Endothelial cell (in vitro differentiated cells): ENCODE measurements around the gene FOXJ3. TPM values are rescaled to one million over a fixed set of nuclear protein-coding genes. Genes with fewer than 3 reads are reported as not detected.

Source experiments
- DNase-seq: peaks from one replicate; pipeline ENCODE4 v3.0.0; 2021; ENCODE audit warnings: low spot score
- H3K27ac Mint-ChIP-seq: one replicate; pipeline ENCODE4 v1.8.0; 2021; ENCODE audit warnings: mixed read lengths, inconsistent platforms; ENCODE audit not compliant: unreplicated experiment
- H3K27me3 Mint-ChIP-seq: one replicate; pipeline ENCODE4 v1.8.0; 2021; ENCODE audit warnings: mild to moderate bottlenecking, moderate library complexity, mixed read lengths, inconsistent platforms; ENCODE audit not compliant: unreplicated experiment
- H3K36me3 Mint-ChIP-seq: one replicate; pipeline ENCODE4 v1.8.0; 2021; ENCODE audit warnings: mild to moderate bottlenecking, low read depth, mixed read lengths, inconsistent platforms; ENCODE audit not compliant: unreplicated experiment
- H3K4me1 Mint-ChIP-seq: one replicate; pipeline ENCODE4 v1.8.0; 2021; ENCODE audit warnings: mild to moderate bottlenecking, mixed read lengths, inconsistent platforms; ENCODE audit not compliant: unreplicated experiment
- H3K4me3 Mint-ChIP-seq: one replicate; pipeline ENCODE4 v1.8.0; 2021; ENCODE audit warnings: mild to moderate bottlenecking, mixed read lengths, inconsistent platforms; ENCODE audit not compliant: unreplicated experiment
- H3K9me3 Mint-ChIP-seq: one replicate; pipeline ENCODE4 v1.8.0; 2021; ENCODE audit warnings: mixed read lengths, inconsistent platforms; ENCODE audit not compliant: unreplicated experiment
- total RNA-seq: library from RNA; stranded (reverse); fragmentation: NEBNext Ultra II Directional; extraction: Animal tissue kit (Norgen Biotek cat#: 25700); gene quantifications from one replicate; pipeline ENCODE4 v1.2.1, GENCODE V29; 2021; ENCODE audit not compliant: unreplicated experiment
- TF ChIP-seq, protein P1 (sequence below): fragments of 200-600 bp; sonication (generic); IDR thresholded peaks from one replicate; pipeline ENCODE4 v1.5.0; 2021; ENCODE audit warnings: antibody characterized with exemption; ENCODE audit not compliant: unreplicated experiment

FOXJ3 gene
- total RNA-seq, 1 donor from 2014 or later = 65.9 TPM

- Mint-ChIP-seq H3K36me3 (peaks cover 11% of the 10 kb centered on the region), H3K4me3 (no peak overlapping the region), H3K27me3 (peaks cover 2% of the 10 kb centered on the region), H3K27ac (no peak overlapping the region), H3K4me1 (peaks cover 10% of the 10 kb centered on the region), H3K9me3 (no peaks in the 10 kb centered on the region)
- TF ChIP-seq, protein P1, sequence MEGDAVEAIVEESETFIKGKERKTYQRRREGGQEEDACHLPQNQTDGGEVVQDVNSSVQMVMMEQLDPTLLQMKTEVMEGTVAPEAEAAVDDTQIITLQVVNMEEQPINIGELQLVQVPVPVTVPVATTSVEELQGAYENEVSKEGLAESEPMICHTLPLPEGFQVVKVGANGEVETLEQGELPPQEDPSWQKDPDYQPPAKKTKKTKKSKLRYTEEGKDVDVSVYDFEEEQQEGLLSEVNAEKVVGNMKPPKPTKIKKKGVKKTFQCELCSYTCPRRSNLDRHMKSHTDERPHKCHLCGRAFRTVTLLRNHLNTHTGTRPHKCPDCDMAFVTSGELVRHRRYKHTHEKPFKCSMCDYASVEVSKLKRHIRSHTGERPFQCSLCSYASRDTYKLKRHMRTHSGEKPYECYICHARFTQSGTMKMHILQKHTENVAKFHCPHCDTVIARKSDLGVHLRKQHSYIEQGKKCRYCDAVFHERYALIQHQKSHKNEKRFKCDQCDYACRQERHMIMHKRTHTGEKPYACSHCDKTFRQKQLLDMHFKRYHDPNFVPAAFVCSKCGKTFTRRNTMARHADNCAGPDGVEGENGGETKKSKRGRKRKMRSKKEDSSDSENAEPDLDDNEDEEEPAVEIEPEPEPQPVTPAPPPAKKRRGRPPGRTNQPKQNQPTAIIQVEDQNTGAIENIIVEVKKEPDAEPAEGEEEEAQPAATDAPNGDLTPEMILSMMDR = no peak
- no peak for DNase-seq
Observed at GRCh38 chr1:42206164-42206563, 128.9 kb downstream of the FOXJ3 start.

GRCh38 chr1:42201986-42202385, 133.0 kb downstream of the FOXJ3 start:
- H3K4me1 Mint-ChIP-seq = no peaks in the 10 kb centered on the region
- H3K9me3 Mint-ChIP-seq = no peaks in the 10 kb centered on the region
- peaks cover 13% of the 10 kb centered on the region for H3K36me3 Mint-ChIP-seq

DNA sequence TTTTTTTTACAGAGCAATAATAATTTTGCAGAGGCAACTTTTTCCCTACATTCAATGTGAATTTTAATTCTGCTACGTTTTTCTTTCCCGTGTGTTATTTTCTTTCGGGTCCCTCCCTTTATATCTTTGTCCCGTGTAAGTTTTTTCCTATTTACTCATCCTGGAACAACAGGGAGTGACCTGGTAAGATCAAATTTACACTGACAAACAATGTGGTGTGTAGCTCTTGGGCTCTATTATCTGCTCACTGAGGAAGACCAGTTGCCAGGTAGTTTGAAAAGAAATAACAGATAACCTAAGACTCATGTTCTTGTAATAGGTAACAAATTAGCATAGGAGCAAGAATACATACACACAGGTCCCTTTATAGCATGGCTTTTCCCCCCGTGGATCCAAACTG, 136.8 kb downstream of the FOXJ3 start:
- peak overlapping the region; percentile 13 for H3K4me3 Mint-ChIP-seq
- H3K9me3 Mint-ChIP-seq = no peaks in the 10 kb centered on the region
- H3K36me3 Mint-ChIP-seq = peaks cover 20% of the 10 kb centered on the region
- H3K27ac Mint-ChIP-seq = no peak overlapping the region
- peaks cover 3% of the 10 kb centered on the region for H3K27me3 Mint-ChIP-seq
- TF ChIP-seq, protein P1 = no peak
- no peaks in the 10 kb centered on the region for H3K4me1 Mint-ChIP-seq
- DNase-seq = no peak

More at GRCh38 chr1:42201986-42202385, 133.0 kb downstream of the FOXJ3 start:
- no peaks in the 10 kb centered on the region for H3K27me3 Mint-ChIP-seq
- no peak overlapping the region for H3K4me3 Mint-ChIP-seq
- TF ChIP-seq, protein P1 = no peak
- no peak for DNase-seq
- no peak overlapping the region for H3K27ac Mint-ChIP-seq

DNA sequence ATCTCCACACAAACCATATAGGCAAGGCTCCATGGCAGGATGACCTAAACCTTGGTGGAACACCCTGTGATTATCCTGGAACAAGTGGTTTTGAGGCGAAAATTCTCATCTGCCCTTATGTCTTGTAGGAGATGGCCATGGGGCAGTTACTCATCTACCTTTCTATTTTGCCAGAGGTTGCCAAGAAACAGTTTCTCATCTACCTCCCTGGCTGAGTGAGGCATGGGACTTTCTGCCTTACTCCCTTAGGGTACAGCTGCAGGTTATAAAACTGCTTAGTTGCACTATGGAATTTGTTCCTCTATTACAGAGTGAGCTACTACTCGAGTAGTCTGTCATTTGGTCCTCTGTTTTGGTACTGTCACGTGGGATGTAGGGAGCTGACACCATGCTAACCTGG, 139.2 kb downstream of the FOXJ3 start:
- H3K4me1 Mint-ChIP-seq = peaks cover 16% of the 10 kb centered on the region

DNA sequence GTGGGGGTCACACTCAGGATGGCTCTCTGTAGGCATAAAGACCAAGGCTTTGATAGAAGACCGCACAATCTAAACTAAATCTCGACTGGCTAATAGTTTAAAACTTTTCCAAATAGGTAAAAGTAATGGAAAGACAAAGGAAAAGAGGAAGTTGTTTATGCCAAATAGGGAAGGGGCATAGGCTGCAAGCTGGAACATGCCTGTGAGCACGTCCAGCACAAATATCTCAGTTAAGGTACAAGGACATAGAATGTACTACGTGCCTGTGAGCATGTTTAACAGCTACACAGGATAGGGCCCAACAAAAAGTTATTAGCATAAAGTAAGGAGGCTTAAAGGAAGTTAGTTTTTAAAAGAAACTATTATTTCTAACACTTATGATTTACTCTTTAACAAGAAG, 142.9 kb downstream of the FOXJ3 start:
- Mint-ChIP-seq H3K4me3 (no peak overlapping the region), H3K27me3 (peaks cover 3% of the 10 kb centered on the region), H3K4me1 (peaks cover 27% of the 10 kb centered on the region), H3K9me3 (no peaks in the 10 kb centered on the region), H3K27ac (no peak overlapping the region), H3K36me3 (peaks cover 22% of the 10 kb centered on the region)
- DNase-seq = no peak
- TF ChIP-seq, protein P1 = no peak

More for the DNA sequence above, 139.2 kb downstream of the FOXJ3 start:
- Mint-ChIP-seq H3K9me3 (no peaks in the 10 kb centered on the region), H3K27me3 (peaks cover 3% of the 10 kb centered on the region), H3K27ac (no peak overlapping the region), H3K4me3 (no peak overlapping the region), H3K36me3 (peaks cover 23% of the 10 kb centered on the region)
- no peak for DNase-seq
- TF ChIP-seq, protein P1 = no peak
